Endodermal cell (in vitro differentiated cells): Measurements from ENCODE around the gene RELCH. TPM values are rescaled to one million over a fixed set of nuclear protein-coding genes. Genes with fewer than 3 reads are reported as not detected.

Experiments used
- DNase-seq: peaks from one replicate; pipeline ENCODE4 v3.0.0-alpha.2; 2017
- H3K27ac ChIP-seq: 2 replicates; pipeline ENCODE4 v1.5.1; 2013; ENCODE audit warnings: mild to moderate bottlenecking, low read depth, low read length, moderate library complexity
- H3K27me3 ChIP-seq: 2 replicates; pipeline ENCODE4 v1.6.1; 2013; ENCODE audit warnings: mild to moderate bottlenecking, low read length, moderate library complexity; ENCODE audit not compliant: insufficient read depth, control insufficient read depth, poor library complexity, severe bottlenecking
- H3K36me3 ChIP-seq: 2 replicates; pipeline ENCODE4 v1.7.0; 2013; ENCODE audit warnings: mild to moderate bottlenecking, low read length, moderate library complexity; ENCODE audit not compliant: control insufficient read depth, insufficient read depth
- H3K4me1 ChIP-seq: one replicate; pipeline ENCODE4 v1.7.0; 2013; ENCODE audit warnings: low read length; ENCODE audit not compliant: control insufficient read depth, insufficient read depth
- H3K4me3 ChIP-seq: 2 replicates; pipeline ENCODE4 v1.5.1; 2013; ENCODE audit warnings: mild to moderate bottlenecking, low read length, moderate library complexity
- H3K9ac ChIP-seq: 2 replicates; pipeline ENCODE4 v1.6.1; 2013; ENCODE audit warnings: mild to moderate bottlenecking, low read length, moderate library complexity; ENCODE audit not compliant: poor library complexity, severe bottlenecking; ENCODE audit errors: extremely low read depth
- H3K9me3 ChIP-seq: 2 replicates; pipeline ENCODE4 v1.6.1; 2013; ENCODE audit warnings: mild to moderate bottlenecking, low read length, moderate library complexity; ENCODE audit not compliant: control insufficient read depth
- H3K27ac Mint-ChIP-seq: 2 replicates; pipeline ENCODE4 v1.8.0; 2020; ENCODE audit warnings: mixed read lengths
- H3K27me3 Mint-ChIP-seq: 2 replicates; pipeline ENCODE4 v1.8.0; 2021; ENCODE audit warnings: mild to moderate bottlenecking, mixed read lengths; ENCODE audit not compliant: insufficient read depth
- H3K36me3 Mint-ChIP-seq: 2 replicates; pipeline ENCODE4 v1.8.0; 2020; ENCODE audit warnings: low read depth, mixed read lengths
- H3K4me1 Mint-ChIP-seq: 2 replicates; pipeline ENCODE4 v1.8.0; 2020; ENCODE audit warnings: mixed read lengths
- H3K4me3 Mint-ChIP-seq: 2 replicates; pipeline ENCODE4 v1.8.0; 2020; ENCODE audit warnings: mild to moderate bottlenecking, moderate library complexity, mixed read lengths
- H3K9me3 Mint-ChIP-seq: 2 replicates; pipeline ENCODE4 v1.8.0; 2020; ENCODE audit warnings: mild to moderate bottlenecking, mixed read lengths
- WGBS, 2 experiments: methylation state at CpG; one replicate each; pipeline versions ENCODE4 v1.1.5 to v1.1.7; 2013; ENCODE audit warnings: missing lambda C conversion rate in 2 of 2, mixed read lengths in 1 of 2; ENCODE audit not compliant: insufficient coverage in 1 of 2, insufficient read length in 1 of 2; 5-methylcytosine and 5-hydroxymethylcytosine counted together
- total RNA-seq, 2 donors: library from RNA; stranded (reverse); fragmentation: NEBNext Ultra II Directional in 1 of 2; extraction: Animal tissue kit (Norgen Biotek cat#: 25700) in 1 of 2; gene quantifications; 2 replicates in 1 of 2; 3 replicates in 1 of 2; pipeline ENCODE4 v1.2.1, GENCODE V29; 2021
- TF ChIP-seq, protein P1 (sequence below): fragments of 200-600 bp; sonication (generic); conservative IDR thresholded peaks from 2 replicates; pipeline ENCODE4 v1.5.0; 2021; ENCODE audit warnings: antibody characterized with exemption, mild to moderate bottlenecking

The RELCH gene
- total RNA-seq, 2 donors from 2014 or later, result 29.4 to 32.0 TPM

DNA sequence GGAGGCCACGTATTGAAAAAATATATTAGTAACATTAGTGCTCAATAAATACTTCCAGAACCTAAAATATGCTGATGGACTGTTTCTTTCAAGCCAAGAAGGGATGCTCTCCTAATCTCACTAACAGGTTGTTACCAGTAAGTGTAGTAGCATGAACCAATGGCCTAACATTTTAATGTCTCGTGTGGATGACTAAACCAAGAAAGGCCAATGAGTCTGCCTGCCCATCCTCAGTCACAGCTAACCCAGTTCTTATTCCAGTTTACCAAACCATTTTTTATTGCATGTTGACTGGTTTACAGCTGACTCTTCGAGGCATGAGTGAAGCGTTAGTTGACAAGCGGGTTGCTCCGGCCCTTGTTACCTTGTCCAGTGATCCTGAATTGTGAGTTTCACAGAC lies 93.0 kb downstream of the RELCH start:
- no peak for DNase-seq
- no peak overlapping the region for H3K27ac Mint-ChIP-seq
- peaks cover 30% of the 10 kb centered on the region for H3K36me3 Mint-ChIP-seq
- 95 to 97% methylated on average over 5 to 6 of the region's 6 CpGs for WGBS, 2 experiments
- H3K27me3 ChIP-seq, result no peaks in the 10 kb centered on the region
- H3K4me3 Mint-ChIP-seq, result no peak overlapping the region
- H3K36me3 ChIP-seq, result peaks cover 72% of the 10 kb centered on the region
- no peaks in the 10 kb centered on the region for H3K4me1 Mint-ChIP-seq
- H3K4me3 ChIP-seq, result no peak overlapping the region
- no peaks in the 10 kb centered on the region for H3K27me3 Mint-ChIP-seq
- no peaks in the 10 kb centered on the region for H3K9me3 ChIP-seq
- TF ChIP-seq, protein P1, sequence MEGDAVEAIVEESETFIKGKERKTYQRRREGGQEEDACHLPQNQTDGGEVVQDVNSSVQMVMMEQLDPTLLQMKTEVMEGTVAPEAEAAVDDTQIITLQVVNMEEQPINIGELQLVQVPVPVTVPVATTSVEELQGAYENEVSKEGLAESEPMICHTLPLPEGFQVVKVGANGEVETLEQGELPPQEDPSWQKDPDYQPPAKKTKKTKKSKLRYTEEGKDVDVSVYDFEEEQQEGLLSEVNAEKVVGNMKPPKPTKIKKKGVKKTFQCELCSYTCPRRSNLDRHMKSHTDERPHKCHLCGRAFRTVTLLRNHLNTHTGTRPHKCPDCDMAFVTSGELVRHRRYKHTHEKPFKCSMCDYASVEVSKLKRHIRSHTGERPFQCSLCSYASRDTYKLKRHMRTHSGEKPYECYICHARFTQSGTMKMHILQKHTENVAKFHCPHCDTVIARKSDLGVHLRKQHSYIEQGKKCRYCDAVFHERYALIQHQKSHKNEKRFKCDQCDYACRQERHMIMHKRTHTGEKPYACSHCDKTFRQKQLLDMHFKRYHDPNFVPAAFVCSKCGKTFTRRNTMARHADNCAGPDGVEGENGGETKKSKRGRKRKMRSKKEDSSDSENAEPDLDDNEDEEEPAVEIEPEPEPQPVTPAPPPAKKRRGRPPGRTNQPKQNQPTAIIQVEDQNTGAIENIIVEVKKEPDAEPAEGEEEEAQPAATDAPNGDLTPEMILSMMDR, result no peak
- H3K27ac ChIP-seq, result no peak overlapping the region
- no peak overlapping the region for H3K9ac ChIP-seq
- H3K4me1 ChIP-seq, result no peaks in the 10 kb centered on the region
- no peaks in the 10 kb centered on the region for H3K9me3 Mint-ChIP-seq

DNA sequence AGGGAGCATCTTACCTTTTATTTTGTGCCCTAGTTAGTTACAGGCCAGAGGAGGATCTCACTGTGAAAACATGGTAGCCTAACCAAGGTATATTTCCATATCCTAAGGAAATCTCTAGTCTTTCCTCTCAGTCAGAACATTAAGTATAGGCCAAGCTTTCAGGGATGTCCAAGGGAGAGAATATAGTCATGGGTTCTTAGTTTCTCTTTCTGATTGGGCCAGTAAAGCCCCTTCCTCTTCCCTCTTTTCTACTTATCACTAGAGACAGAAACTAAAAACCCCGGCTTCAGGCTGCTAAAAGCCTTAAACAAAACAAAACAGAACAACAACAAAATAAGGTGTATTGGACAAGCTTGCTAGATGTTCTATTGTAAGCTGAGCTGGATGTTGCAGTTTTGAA lies 93.7 kb downstream of the RELCH start:
- Histone ChIP-seq H3K36me3 (peaks cover 71% of the 10 kb centered on the region), H3K4me3 (no peak overlapping the region), H3K9ac (no peak overlapping the region), H3K9me3 (no peaks in the 10 kb centered on the region), H3K27ac (no peak overlapping the region), H3K27me3 (no peaks in the 10 kb centered on the region), H3K4me1 (no peaks in the 10 kb centered on the region)
- no peaks in the 10 kb centered on the region for H3K27me3 Mint-ChIP-seq
- H3K4me3 Mint-ChIP-seq, result no peak overlapping the region
- H3K4me1 Mint-ChIP-seq, result no peaks in the 10 kb centered on the region
- DNase-seq, result no peak
- H3K27ac Mint-ChIP-seq, result peak overlapping the region; percentile 29
- H3K9me3 Mint-ChIP-seq, result no peaks in the 10 kb centered on the region
- TF ChIP-seq, protein P1, result no peak
- H3K36me3 Mint-ChIP-seq, result peaks cover 35% of the 10 kb centered on the region
- WGBS, 2 experiments, result no CpG with 5 or more reads among the region's 1 CpG

- no peaks in the 10 kb centered on the region for H3K4me1 Mint-ChIP-seq
- no peak overlapping the region for H3K27ac Mint-ChIP-seq
- peaks cover 35% of the 10 kb centered on the region for H3K36me3 Mint-ChIP-seq
- H3K9me3 ChIP-seq, result no peaks in the 10 kb centered on the region
- H3K9me3 Mint-ChIP-seq, result no peaks in the 10 kb centered on the region
- no peak overlapping the region for H3K4me3 Mint-ChIP-seq
- H3K4me1 ChIP-seq, result no peaks in the 10 kb centered on the region
- no CpG with 5 or more reads among the region's 1 CpG for WGBS, 2 experiments
- H3K4me3 ChIP-seq, result no peak overlapping the region
- TF ChIP-seq, protein P1, result no peak
- H3K27me3 ChIP-seq, result no peaks in the 10 kb centered on the region
- no peaks in the 10 kb centered on the region for H3K27me3 Mint-ChIP-seq
- H3K9ac ChIP-seq, result no peak overlapping the region
- H3K36me3 ChIP-seq, result peaks cover 64% of the 10 kb centered on the region
- H3K27ac ChIP-seq, result no peak overlapping the region
- DNase-seq, result no peak
These were observed 94.6 kb downstream of the RELCH start for GRCh38 chr18:62281684-62282083.
